GM21515 (cell line): ENCODE data around the gene GGCX.
"Not testable (repeated sequence)": the region's sequence is repeated elsewhere in the genome, so short reads cannot be mapped to it uniquely, and the experiment has no call there.

Experiments used
- ATAC-seq: cut with Tn5 transposase; IDR thresholded peaks from one replicate; pipeline ENCODE4 v1.9.1; 2021; ENCODE audit not compliant: unreplicated experiment

GGCX gene

DNA sequence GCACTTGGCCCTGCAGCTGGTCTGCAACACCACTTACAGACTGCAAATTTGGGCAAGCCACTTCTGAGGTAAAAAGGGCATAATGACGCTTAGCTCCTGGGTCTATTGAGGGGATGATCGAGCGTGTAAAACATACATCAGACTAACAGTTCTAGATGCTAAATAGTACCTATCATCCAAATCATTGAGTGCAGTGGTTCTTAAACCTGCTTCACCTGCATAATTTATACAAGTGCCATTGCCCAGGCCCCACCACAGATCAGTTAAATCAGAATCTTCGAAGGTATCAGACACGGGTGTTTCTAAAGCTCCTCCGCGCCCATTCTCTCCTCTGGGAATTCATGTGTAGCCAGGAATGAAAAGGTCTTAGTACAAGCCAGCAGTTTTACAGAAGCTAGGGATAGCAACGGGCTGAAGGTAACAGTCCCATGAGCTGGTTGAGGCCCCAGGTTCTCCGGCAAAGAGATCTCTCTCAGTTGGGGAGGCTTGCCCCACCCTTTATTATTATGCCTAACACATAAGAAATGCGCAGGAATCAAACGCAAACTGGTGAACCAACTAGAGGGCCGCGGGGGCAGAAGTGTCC lies 33.5 kb upstream of the GGCX start:
- ATAC-seq: no peak

- ATAC-seq: no peak
These were observed 31.7 kb upstream of the GGCX start for GRCh38 chr2:85593023-85593422.

- ATAC-seq: not testable (repeated sequence)
These were observed 31.0 kb upstream of the GGCX start for GRCh38 chr2:85592299-85592698.

GRCh38 chr2:85591563-85591962 lies 30.3 kb upstream of the GGCX start:
- no peak for ATAC-seq

- ATAC-seq: no peak
These were observed 29.7 kb upstream of the GGCX start for GRCh38 chr2:85590950-85591349.

- ATAC-seq: no peak
These were observed 28.9 kb upstream of the GGCX start for GRCh38 chr2:85589982-85590791.

GRCh38 chr2:85589181-85589580 lies 27.9 kb upstream of the GGCX start:
- no peak for ATAC-seq

- ATAC-seq: no peak
These were observed 27.4 kb upstream of the GGCX start for GRCh38 chr2:85588645-85589044.

GRCh38 chr2:85588236-85588635 lies 26.9 kb upstream of the GGCX start:
- no peak for ATAC-seq

DNA sequence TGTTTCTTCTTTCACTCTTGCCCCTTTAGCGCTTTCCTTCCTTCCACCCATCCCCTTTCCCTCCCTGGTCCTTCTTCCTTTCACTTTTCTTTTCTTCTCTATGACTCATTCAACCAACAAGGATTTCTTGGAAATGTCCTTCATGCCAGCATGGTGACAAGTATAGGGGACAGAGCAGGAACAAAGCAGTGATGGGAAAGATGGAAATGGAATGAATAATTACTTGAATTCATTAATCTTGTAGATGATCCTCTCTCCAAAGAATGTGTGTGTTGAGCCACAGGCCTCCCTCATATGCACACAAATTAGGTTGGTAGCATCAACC lies 24.4 kb upstream of the GGCX start:
- no peak for ATAC-seq

GRCh38 chr2:85584857-85585780 lies 23.8 kb upstream of the GGCX start:
- peak; percentile 40 for ATAC-seq

- ATAC-seq: peak; percentile 26
These were observed 23.1 kb upstream of the GGCX start, which contains the start of gene VAMP5 for GRCh38 chr2:85584354-85584856. TSS of gene VAMP5 (plus strand) at chr2:85584431. CDS start at chr2:85584491, 60 bp downstream.

GRCh38 chr2:85583667-85584353 lies 22.5 kb upstream of the GGCX start:
- ATAC-seq: peak; percentile 64

DNA sequence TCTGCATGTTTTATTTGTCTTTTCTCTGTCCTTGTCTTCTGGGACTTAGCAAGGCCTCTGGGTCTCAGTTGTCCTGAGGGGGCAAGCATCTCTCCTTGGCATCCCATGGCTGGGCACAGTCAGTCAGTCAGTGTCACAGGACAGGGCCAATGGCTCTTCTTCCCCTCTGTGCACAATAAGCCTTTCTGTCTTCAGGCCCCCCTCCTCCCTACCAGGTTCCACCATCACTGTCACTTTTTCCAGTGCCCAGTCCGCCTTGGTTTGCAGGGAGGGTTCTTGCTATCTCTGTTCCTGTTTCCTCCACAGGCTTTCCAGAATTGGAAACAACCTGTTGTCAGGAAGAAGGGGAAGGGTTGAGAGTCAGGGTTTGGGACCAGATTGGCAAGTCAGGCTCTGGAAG lies 21.2 kb upstream of the GGCX start:
- no peak for ATAC-seq

DNA sequence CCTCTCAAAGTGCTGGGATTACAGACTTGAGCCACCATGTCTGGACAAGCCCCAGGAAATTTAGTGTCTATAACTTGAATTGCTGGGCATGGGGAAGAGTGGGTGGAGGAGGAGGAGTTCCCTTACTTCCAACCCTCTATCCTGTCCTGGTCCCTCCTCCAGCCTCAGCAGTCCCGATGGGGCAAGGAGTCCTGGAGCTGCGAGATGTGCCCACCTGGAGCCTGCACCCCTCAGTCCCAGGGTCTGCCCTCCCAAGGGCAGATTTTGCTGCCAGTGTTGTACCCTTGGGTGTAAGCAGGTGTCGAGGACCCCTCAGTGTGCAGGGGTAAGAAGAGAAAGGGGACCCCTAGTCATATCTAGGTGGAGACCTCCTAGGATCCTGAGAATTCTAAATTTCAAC lies 18.9 kb upstream of the GGCX start:
- no peak for ATAC-seq

- ATAC-seq: no peak
These were observed 18.1 kb upstream of the GGCX start for GRCh38 chr2:85579266-85579935.

DNA sequence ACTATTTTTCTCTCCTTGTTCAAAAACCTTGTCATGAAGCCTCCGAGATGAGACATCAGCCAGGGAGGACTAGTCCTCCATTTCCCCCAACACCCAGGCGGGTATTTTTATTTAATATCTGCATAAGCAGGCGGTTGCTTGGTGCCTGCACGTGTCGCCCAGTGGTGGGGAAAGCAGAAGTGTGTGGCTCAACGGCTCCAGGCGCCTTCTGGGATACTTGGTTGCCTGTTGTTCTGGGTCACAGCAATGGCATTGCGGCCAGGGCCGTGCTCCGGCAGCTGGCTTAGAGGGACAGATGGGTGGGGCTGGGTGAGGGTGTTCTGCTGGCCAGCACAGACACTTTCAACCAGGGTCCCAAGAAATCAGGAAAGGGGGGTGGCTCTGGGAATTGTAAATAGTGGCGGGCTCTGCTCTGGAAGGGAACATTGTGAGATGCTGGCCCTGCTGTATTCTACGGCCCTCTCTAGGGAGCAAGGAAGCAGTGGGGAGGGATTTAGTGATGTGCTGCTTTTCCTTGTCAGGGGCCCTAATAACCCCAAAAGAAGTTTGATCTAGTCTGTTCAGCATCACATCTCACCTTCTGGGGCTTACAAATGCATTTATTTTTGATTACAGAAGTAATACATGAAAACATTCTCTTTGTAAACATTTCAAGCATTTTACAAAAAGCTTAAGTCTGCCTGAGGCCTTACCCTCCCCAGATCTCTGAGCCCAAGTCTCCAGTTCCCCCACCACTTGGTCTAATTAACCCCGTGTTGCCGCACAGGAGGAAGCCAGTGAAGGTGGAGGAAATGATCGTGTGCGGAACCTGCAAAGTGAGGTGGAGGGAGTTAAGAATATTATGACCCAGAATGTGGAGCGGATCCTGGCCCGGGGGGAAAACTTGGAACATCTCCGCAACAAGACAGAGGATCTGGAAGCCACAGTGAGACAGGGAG lies 17.2 kb upstream of the GGCX start:
- peak; percentile 40 for ATAC-seq

DNA sequence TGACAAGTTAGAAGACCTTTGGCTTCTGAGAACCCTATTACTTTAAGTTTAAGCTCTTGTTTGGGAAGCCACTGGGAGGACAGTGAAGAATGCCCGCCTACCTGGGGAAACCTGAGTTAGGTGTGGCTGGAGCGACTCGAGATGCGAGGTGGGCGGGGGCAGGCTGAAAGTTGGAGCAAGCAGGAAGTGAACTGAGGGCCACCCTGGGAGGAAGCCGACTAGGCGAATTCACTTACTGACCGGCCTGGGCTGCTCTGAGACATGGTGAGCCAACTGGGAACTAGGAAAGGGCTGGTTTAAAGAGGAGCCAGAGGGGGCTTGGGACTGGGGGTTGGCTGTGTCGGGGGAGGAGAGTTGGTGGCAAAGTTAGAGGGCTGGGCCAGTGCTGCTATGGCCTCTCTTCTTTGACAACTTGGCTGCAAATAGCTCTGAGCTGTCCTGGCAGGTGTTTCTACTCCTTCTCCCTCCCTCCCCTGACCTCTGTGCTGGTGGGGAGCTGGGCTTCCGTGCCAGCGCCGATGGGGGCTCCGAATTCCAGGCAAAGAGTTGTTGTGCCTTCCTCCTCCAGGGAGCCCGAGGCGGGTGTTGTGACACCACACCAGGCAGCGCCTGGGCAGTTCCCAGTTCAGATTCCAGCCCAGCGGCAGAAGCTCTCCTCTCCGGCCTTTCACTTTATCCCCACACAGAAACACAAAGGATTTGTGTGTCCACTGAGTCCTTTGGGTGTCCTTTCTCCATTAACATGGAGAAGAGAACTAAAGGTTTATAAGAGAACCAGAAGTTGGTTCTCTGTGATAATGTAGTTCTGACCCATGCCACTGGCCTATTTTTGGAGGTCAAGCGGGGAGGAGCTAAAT lies 16.3 kb upstream of the GGCX start, which contains the start of gene VAMP8:
Gene VAMP8 (plus strand): TSS at position 201 of the 857 bp plus-strand sequence. CDS start 61 bp downstream, at position 262.
- peak; percentile 57 for ATAC-seq
